Stimulated activated CD8-positive, alpha-beta memory T cell treated with anti-CD3 and anti-CD28 coated beads, Interleukin-15, amount 100 ng/mL, for 1 hour (primary cell): ENCODE results near the gene FRMD1.

ENCODE experiments used
- DNase-seq: peaks from one replicate; pipeline ENCODE4 v3.0.0-alpha.2; 2020; ENCODE audit warnings: low read depth

Gene FRMD1

GRCh38 chr6:168111911-168112310, 32.9 kb upstream of the FRMD1 start:
- DNase-seq, result no peak

GRCh38 chr6:168110437-168110836, 31.4 kb upstream of the FRMD1 start:
- DNase-seq, result no peak

GRCh38 chr6:168109171-168109570, 30.2 kb upstream of the FRMD1 start:
- no peak for DNase-seq

- no peak for DNase-seq
Measured at GRCh38 chr6:168107191-168107983, 28.4 kb upstream of the FRMD1 start.

GRCh38 chr6:168106633-168107005, 27.6 kb upstream of the FRMD1 start:
- DNase-seq, result no peak

GRCh38 chr6:168105813-168106632, 27.0 kb upstream of the FRMD1 start:
- no peak for DNase-seq

- DNase-seq, result no peak
Measured at GRCh38 chr6:168104636-168105035, 25.6 kb upstream of the FRMD1 start.

GRCh38 chr6:168103050-168103830, 24.2 kb upstream of the FRMD1 start:
- DNase-seq, result no peak

- no peak for DNase-seq
Measured at GRCh38 chr6:168102315-168102985, 23.4 kb upstream of the FRMD1 start.

GRCh38 chr6:168101590-168102314, 22.7 kb upstream of the FRMD1 start:
- no peak for DNase-seq

GRCh38 chr6:168100803-168101589, 22.0 kb upstream of the FRMD1 start:
- DNase-seq, result no peak

GRCh38 chr6:168100011-168100802, 21.2 kb upstream of the FRMD1 start:
- DNase-seq, result no peak

- DNase-seq, result no peak
Measured at GRCh38 chr6:168099201-168100010, 20.4 kb upstream of the FRMD1 start.

- DNase-seq, result no peak
Measured at GRCh38 chr6:168098431-168098861, 19.4 kb upstream of the FRMD1 start.

- no peak for DNase-seq
Measured at GRCh38 chr6:168097621-168098430, 18.8 kb upstream of the FRMD1 start.

GRCh38 chr6:168097221-168097620, 18.2 kb upstream of the FRMD1 start:
- DNase-seq, result no peak

GRCh38 chr6:168096271-168096764, 17.3 kb upstream of the FRMD1 start:
- DNase-seq, result no peak
